ENCODE data around the gene SLC8A3.

- TF ChIP-seq CTCF (IDR thresholded peaks at IDR 0.05) (no peak), POLR2A (IDR thresholded peaks at IDR 0.05) (no peak)
Measured at GRCh38 chr14:70114621-70115156, 74.1 kb downstream of the SLC8A3 start.
